Esophagus muscularis mucosa (tissue), 4 donors: ENCODE measurements around the gene TDRD1. TPM values are rescaled to one million over a fixed set of nuclear protein-coding genes. Genes with fewer than 3 reads are reported as not detected.

Source experiments
- DNase-seq: peaks from one replicate; pipeline ENCODE4 v3.0.0-alpha.2; 2017; ENCODE audit errors: extremely low spot score
- H3K27ac ChIP-seq, 4 donors: fragments of 200-600 bp; sonication (generic); replicated peaks in 1 of 4; 1 replicate in 3 of 4; 2 replicates in 1 of 4; pipeline ENCODE4 v1.5.1; 2016 to 2019; ENCODE audit warnings: mild to moderate bottlenecking in 1 of 4
- H3K27me3 ChIP-seq, 4 donors: fragments of 200-600 bp; sonication (generic); one replicate each; pipeline versions ENCODE4 v1.5.1 to v1.6.0; 2016 to 2019
- H3K36me3 ChIP-seq, 4 donors: fragments of 200-600 bp; sonication (generic); one replicate each; pipeline ENCODE4 v1.5.1; 2016 to 2019
- H3K4me1 ChIP-seq, 4 donors: fragments of 200-600 bp; sonication (generic); one replicate each; pipeline ENCODE4 v1.5.1; 2016 to 2019
- H3K4me3 ChIP-seq, 4 donors: fragments of 200-600 bp; sonication (generic); 1 replicate in 2 of 4; 2 replicates in 2 of 4; pipeline ENCODE4 v1.5.1; 2016 to 2019; ENCODE audit warnings: mild to moderate bottlenecking in 4 of 4, moderate library complexity in 1 of 4
- H3K9me3 ChIP-seq, 4 donors: fragments of 200-600 bp; sonication (generic); 1 replicate in 3 of 4; 2 replicates in 1 of 4; pipeline ENCODE4 v1.5.1; 2016 to 2019
- CTCF ChIP-seq, 3 experiments: fragments of 200-600 bp in 2 of 3; fragments of 450-650 bp in 1 of 3; sonication (generic) in 2 of 3; IDR thresholded peaks; one replicate each; pipeline ENCODE4 v1.5.1; 2017 to 2019; ENCODE audit warnings: antibody characterized with exemption in 3 of 3, mild to moderate bottlenecking in 2 of 3, moderate library complexity in 1 of 3
- EP300 ChIP-seq: sonication (generic); formaldehyde crosslinking; IDR thresholded peaks from one replicate; pipeline ENCODE4 v1.6.1; 2017; ENCODE audit warnings: antibody characterized with exemption
- POLR2A ChIP-seq: fragments of 450-650 bp; IDR thresholded peaks from one replicate; pipeline ENCODE4 v1.6.1; 2017; ENCODE audit warnings: antibody characterized with exemption, moderate library complexity, mild to moderate bottlenecking, low read depth
- POLR2AphosphoS5 ChIP-seq, 2 donors: sonication (generic); formaldehyde crosslinking; IDR thresholded peaks; one replicate each; pipeline ENCODE4 v1.6.1; 2017; ENCODE audit warnings: antibody characterized with exemption in 2 of 2
- whole genome bisulfite sequencing: methylation state at CpG from one replicate; pipeline ENCODE4 v1.1.5; 2018; 5-methylcytosine and 5-hydroxymethylcytosine counted together
- intact Hi-C: fragments of 100-400 bp; cut with DNase I; formaldehyde crosslinking; loops from one replicate; pipeline ENCODE4 v1.15.1; 2023
- small RNA-seq, 3 donors: library from RNA; depleted of rRNA; stranded (forward); fragments of <200 nt; gene quantifications; one replicate each; pipeline ENCODE3, GENCODE V24; 2016
- total RNA-seq, 4 donors: library from RNA; depleted of rRNA; stranded (reverse); fragments of >200 nt; gene quantifications; one replicate each; pipeline versions ENCODE4 v1.1.0 to v1.2.1, GENCODE V29; 2016

The TDRD1 gene
- total RNA-seq, 4 donors from 2014 or later = 0.11 to 0.42 (median 0.13) TPM; not detected in 1

GRCh38 chr10:114279901-114280644, 100.9 kb downstream of the TDRD1 start:
- Histone ChIP-seq H3K4me1 (no peaks in the 10 kb centered on the region), H3K36me3 (no peaks in the 10 kb centered on the region), H3K4me3 (no peak overlapping the region), H3K27ac (no peak overlapping the region), H3K9me3 (no peaks in the 10 kb centered on the region), H3K27me3 (peaks cover 0 to 4% (median 0%) of the 10 kb centered on the region in 4 donors)
- intact Hi-C loops = no loop called here
- TF ChIP-seq POLR2AphosphoS5 (IDR thresholded peaks at IDR 0.05) = no peak
- TF ChIP-seq EP300 = no peak
- no peak for DNase-seq
- 86% methylated on average over 8 of the region's 8 CpGs for WGBS

- Histone ChIP-seq H3K4me3 (no peak overlapping the region), H3K4me1 (no peaks in the 10 kb centered on the region), H3K9me3 (no peaks in the 10 kb centered on the region), H3K27ac (no peak overlapping the region), H3K36me3 (no peaks in the 10 kb centered on the region), H3K27me3 (peaks cover 0 to 4% (median 0%) of the 10 kb centered on the region in 4 donors)
- 75% methylated on average over 7 of the region's 7 CpGs for WGBS
- intact Hi-C loops = no loop called here
- no peak for DNase-seq
- TF ChIP-seq POLR2AphosphoS5 (IDR thresholded peaks at IDR 0.05) (no peak), EP300 (no peak), POLR2A (no peak), CTCF (IDR thresholded peaks at IDR 0.05) (no peak)
Observed at GRCh38 chr10:114281006-114281405, 101.9 kb downstream of the TDRD1 start.

GRCh38 chr10:114281461-114281860, 102.3 kb downstream of the TDRD1 start:
- intact Hi-C loops = no loop called here
- no peak overlapping the region for H3K27ac ChIP-seq
- no peak for TF ChIP-seq CTCF (IDR thresholded peaks at IDR 0.05)
- no peak for TF ChIP-seq POLR2AphosphoS5 (IDR thresholded peaks at IDR 0.05)
- TF ChIP-seq POLR2A = no peak
- TF ChIP-seq EP300 = no peak
- peaks cover 0 to 4% (median 0%) of the 10 kb centered on the region in 4 donors for H3K27me3 ChIP-seq
- H3K9me3 ChIP-seq = no peaks in the 10 kb centered on the region
- H3K4me1 ChIP-seq = no peaks in the 10 kb centered on the region
- no peak overlapping the region for H3K4me3 ChIP-seq
- 88% methylated on average over 5 of the region's 5 CpGs for WGBS
- no peaks in the 10 kb centered on the region for H3K36me3 ChIP-seq
- DNase-seq = no peak

Small RNAs within 50 kb of the gene (small RNA-seq; reads per million reads assigned to genes)
- gene RF02277 = 0 reads per million in 3 donors

Other genes starting within 250 kb of the TDRD1 start
- gene ADRB1, start 135.5 kb upstream of the TDRD1 start, total RNA-seq = 10 to 100 TPM in 3 of 4 donors, 1 to 10 TPM in 1; 4.2 to 25.3 (median 12.3) TPM
- gene CCDC186, start 5.2 kb upstream of the TDRD1 start, total RNA-seq = 10 to 100 TPM; 13.8 to 25.7 (median 20.9) TPM
- gene VWA2, start 59.9 kb downstream of the TDRD1 start, total RNA-seq = under 1 TPM; under 0.01 to 0.52 (median 0.17) TPM
- gene AFAP1L2, start 225.1 kb downstream of the TDRD1 start, total RNA-seq = 10 to 100 TPM; 18.5 to 23.2 (median 19.9) TPM